ENCODE measurements around the gene EXOC1L.
A peak's percentile ranks its signal among the peaks of the same experiment; 100 is the strongest.
"Not testable (repeated sequence)": the region's sequence is repeated elsewhere in the genome, so short reads cannot be mapped to it uniquely, and the experiment has no call there.

EXOC1L gene

GRCh38 chr4:55838356-55838755 is 18.8 kb downstream of the EXOC1L start:
- no peak for DNase-seq (ENCODE audit: low read depth)

DNA sequence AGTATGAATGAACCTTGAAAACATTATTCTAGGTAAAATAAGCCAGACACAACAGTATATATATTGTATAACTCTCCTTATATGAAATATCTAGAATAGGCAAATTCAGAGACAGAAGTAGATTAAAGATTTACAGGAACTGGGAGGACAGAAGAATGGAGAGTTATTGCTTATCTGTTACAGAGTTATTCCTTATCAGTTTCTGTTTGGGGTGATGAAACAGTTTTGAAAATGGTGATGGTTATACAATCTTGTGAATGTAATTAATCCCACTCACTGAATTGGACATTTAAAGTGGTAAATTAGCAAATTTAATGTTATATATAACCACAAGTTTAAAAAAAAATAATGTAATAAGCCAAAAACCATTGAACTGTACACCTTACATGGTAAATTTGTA is 19.4 kb downstream of the EXOC1L start:
- DNase-seq (ENCODE audit: low read depth) = no peak

DNA sequence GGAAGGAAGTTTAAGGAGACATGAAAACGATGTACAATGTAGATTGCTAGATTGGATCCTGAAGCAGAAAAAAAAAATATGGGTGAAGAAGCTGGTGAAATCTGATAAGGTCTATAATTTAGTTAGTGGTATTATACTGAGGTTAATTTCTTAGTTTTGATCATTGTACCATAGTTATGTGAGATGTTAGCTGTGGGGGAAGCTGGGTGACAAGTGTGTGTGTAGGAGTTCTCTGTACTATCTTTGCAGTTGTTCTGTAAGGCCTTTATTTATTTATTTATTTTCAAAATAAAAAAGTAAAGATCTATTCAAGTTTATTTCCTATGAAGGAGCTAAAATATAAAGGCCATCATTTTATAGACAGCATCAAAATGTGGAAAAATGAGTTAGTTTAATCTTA is 21.4 kb downstream of the EXOC1L start:
- DNase-seq (ENCODE audit: low read depth) = no peak

DNA sequence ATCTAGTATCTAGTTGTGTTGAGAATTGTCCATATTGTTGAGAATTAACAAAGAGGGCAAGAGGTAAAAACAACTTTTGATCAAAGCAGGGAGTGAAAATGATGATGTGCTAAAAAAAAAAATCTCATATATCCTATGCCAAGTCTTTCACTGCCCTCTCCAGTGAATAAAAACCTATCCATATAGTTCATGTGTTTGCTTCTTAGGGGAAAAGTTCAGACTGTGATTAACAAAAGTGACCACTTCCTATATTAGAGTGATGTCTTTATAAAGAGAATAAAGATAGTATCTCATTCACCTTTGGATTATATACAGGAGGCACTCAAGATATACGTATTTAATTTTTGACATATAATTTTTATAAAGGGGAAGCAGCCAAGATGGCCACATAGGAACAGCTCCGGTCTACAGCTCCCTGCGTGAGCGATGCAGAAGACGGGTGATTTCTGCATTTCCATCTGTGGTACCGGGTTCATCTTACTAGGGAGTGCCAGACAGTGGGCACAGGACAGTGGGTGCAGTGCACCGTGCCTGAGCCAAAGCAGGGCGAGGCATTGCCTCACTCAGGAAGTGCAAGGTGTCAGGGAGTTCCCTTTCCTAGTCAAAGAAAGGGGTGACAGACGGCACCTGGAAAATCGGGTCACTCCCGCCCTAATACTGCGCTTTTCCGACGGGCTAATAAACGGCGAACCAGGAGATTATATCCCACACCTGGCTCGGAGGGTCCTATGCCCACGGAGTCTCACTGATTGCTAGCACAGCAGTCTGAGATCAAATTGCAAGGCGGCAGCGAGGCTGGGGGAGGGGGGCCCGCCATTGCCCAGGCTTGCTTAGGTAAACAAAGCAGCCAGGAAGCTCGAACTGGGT is 22.0 kb downstream of the EXOC1L start:
- DNase-seq (ENCODE audit: low read depth) = not testable (repeated sequence)

DNA sequence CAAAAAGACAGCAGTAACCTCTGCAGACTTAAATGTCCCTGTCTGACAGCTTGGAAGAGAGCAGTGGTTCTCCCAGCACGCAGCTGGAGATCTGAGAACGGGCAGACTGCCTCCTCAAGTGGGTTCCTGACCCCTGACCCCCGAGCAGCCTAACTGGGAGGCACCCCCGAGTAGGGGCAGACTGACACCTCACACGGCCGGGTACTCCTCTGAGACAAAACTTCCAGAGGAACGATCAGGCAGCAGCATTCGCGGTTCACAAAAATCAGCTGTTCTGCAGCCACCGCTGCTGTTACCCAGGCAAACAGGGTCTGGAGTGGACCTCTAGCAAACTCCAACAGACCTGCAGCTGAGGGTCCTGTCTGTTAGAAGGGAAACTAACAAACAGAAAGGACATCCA is 22.7 kb downstream of the EXOC1L start:
- not testable (repeated sequence) for DNase-seq (ENCODE audit: low read depth)

GRCh38 chr4:55849724-55850123 is 30.1 kb downstream of the EXOC1L start:
- no peak for DNase-seq (ENCODE audit: low read depth)

DNA sequence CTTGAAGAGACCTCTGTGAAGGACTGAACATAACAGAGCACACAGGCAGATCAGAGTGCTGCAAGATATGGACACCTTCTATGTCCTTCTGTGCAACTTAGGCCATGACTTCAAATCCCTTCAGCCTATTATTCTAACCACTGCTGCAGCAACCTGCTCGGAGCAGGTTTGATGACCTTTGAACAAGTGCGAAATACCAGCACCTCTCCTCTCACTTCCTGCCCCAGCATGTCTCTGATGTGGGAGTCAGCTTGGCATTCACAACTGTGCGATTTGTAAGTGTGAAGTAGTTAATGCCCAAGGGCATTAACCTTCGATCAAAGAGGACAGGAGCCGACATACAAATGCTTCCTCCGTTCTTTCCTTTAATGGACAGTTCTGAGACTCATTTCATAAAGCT is 32.3 kb downstream of the EXOC1L start:
- no peak for DNase-seq (ENCODE audit: low read depth)

- DNase-seq (ENCODE audit: low read depth) = peak; percentile 96
Measured at GRCh38 chr4:55853484-55854046, 34.0 kb downstream of the EXOC1L start, which contains the start of gene EXOC1. EXOC1 (plus strand) TSS chr4:55853648; CDS start chr4:55858324, 4,676 bp downstream.

- DNase-seq (ENCODE audit: low read depth) = no peak
Measured at GRCh38 chr4:55854129-55854528, 34.5 kb downstream of the EXOC1L start.

DNA sequence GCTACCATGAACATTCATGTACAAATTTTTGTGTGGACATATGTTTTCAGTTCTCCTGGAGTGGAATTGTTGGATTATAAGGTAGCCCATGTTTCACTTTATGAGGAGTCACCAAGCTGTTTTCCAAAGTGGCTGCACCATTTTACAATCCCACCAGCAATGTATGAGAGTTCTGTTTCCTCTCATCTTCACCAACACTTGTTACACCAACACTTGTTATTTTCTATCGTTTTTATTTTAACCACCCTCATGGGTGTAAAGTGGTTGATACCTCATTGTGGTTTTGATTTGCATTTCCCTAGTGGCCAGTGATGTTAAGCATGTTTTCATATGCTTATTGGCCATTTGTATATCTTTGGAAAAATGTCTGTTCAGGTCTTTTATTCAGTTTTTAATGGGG is 38.0 kb downstream of the EXOC1L start:
- DNase-seq (ENCODE audit: low read depth) = no peak

DNA sequence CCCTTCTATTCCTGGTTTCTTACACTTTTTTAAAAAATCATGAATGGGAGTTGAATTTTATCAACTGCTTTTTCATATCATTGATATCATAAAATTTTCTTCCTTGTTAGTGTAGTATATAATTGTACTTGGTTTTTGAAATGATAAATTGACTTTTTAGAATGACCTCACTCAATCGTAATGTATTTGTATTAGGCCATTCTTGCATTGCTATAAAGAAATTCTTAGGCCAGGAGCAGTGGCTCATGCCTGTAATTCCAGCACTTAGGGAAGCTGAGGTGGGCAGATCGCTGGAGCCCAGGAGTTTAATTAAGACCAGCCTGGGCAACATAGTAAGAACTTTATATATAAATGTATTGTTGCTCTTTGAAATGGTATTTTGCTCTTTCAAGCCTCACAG is 40.1 kb downstream of the EXOC1L start:
- DNase-seq (ENCODE audit: low read depth) = no peak

- no peak for DNase-seq (ENCODE audit: low read depth)
Measured at GRCh38 chr4:55864577-55865223, 45.1 kb downstream of the EXOC1L start.

GRCh38 chr4:55865228-55865806 is 45.7 kb downstream of the EXOC1L start:
- DNase-seq (ENCODE audit: low read depth) = no peak

- DNase-seq (ENCODE audit: low read depth) = no peak
Measured at GRCh38 chr4:55866290-55866907, 46.8 kb downstream of the EXOC1L start.

- no peak for DNase-seq (ENCODE audit: low read depth)
Measured at GRCh38 chr4:55866973-55867574, 47.5 kb downstream of the EXOC1L start.

DNA sequence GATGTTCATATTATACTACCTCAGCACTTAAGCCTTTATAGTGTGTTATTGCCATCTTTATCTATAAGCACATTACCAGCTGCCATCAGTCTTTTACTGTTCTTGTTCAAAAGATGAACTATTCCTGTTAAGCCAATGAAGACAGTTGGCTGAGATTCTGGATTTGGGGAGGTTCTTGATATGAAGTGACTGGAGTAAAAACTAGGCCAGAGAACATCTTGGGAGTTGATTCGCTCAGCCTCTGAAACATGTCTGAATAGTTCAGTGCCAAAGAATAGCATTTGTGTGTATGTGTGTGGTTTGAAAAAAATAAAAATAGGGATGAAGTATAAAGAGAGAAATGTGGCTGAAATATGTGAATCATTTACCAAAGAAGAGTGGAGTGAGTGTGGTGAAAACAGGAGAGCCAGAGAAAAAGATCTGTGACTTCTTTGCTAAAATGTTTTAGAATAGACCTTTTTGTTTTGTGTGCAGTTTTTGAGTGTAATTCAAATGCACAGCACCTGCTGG is 49.0 kb downstream of the EXOC1L start:
- no peak for DNase-seq (ENCODE audit: low read depth)

- DNase-seq (ENCODE audit: low read depth) = no peak
Measured at GRCh38 chr4:55871299-55871800, 51.8 kb downstream of the EXOC1L start.

GRCh38 chr4:55874831-55875230 is 55.2 kb downstream of the EXOC1L start:
- no peak for DNase-seq (ENCODE audit: low read depth)

GRCh38 chr4:55876387-55876786 is 56.8 kb downstream of the EXOC1L start:
- no peak for DNase-seq (ENCODE audit: low read depth)

DNA sequence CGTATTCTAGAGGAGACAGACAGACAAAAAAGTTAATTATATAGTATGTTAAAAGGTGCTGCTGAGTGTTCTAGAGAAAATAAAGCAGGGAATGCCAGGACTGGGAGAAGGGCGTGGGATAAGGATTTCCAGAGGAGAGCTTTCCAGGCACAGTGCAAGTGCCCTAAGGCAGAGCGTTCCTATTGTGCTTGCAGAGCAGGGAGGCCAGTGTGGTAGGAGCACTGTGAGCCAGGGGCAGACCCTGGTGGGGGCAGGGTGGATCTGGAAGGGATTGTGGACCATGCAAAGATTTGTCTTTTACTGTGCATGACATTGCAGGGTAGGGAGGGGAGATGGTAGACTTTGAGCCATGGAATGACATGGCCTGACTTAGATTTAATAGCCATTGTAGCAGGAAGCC is 59.6 kb downstream of the EXOC1L start:
- DNase-seq (ENCODE audit: low read depth) = no peak

DNA sequence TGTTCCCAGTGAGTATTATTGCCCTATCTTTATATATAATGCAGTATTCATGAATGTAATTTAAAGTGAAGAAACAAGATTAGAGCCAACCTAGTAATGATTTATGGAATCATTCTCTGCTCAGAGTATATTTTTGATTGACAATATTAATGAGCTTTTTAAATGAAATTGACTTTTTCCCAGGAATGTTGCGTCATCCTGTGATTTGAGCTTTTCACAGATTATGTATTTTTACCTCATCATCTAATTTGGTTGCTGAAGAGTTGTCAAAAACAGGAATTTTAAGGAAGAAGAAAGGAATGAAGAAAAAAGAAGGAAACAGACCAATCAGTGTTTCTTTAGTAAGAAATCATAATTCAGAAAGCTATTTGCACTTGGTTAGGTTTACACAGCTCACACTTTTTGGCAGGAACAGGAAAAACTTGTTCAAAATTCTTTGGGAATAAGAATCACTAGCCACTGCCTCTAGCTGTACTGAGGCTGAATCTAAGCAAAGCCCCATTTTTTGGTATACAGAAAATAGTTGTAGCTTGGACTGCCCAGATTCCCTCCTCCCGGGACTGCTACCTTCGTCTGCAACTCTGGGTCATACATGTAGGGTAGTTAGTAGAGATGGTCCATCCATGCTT is 61.2 kb downstream of the EXOC1L start:
- no peak for DNase-seq (ENCODE audit: low read depth)

Data from T follicular helper cell (primary cell).